NB4 (cell line): ENCODE measurements around the gene LIF.

Experiments used
- DNase-seq: peaks from one replicate; pipeline ENCODE4 v3.0.0; 2010; ENCODE audit warnings: low read depth
- H3K4me3 ChIP-seq: one replicate; pipeline ENCODE4 v1.5.1; 2011; ENCODE audit warnings: mild to moderate bottlenecking, low read depth, low read length, moderate library complexity
- CTCF ChIP-seq: IDR thresholded peaks from one replicate; pipeline ENCODE4 v1.5.1; 2012; ENCODE audit warnings: low read depth, low read length
- MAX ChIP-seq: IDR thresholded peaks from 2 replicates; pipeline ENCODE4 v1.6.1; 2011; ENCODE audit warnings: low read depth, low read length
- MYC ChIP-seq: IDR thresholded peaks from 2 replicates; pipeline ENCODE4 v1.6.1; 2011; ENCODE audit warnings: low read depth, low read length
- POLR2A ChIP-seq: IDR thresholded peaks from 2 replicates; pipeline ENCODE4 v1.6.1; 2011; ENCODE audit warnings: mild to moderate bottlenecking; ENCODE audit not compliant: insufficient read length; ENCODE audit errors: extremely low read depth

LIF gene

GRCh38 chr22:30212363-30212995, 34.1 kb downstream of the LIF start:
- no peak for TF ChIP-seq POLR2A
- TF ChIP-seq MYC, result no peak
- no peak for TF ChIP-seq MAX
- no peak for TF ChIP-seq CTCF
- no peak overlapping the region for H3K4me3 ChIP-seq
- DNase-seq, result peak; percentile 78

GRCh38 chr22:30211124-30211820, 35.3 kb downstream of the LIF start:
- no peak for DNase-seq
- TF ChIP-seq MAX (no peak), MYC (no peak), CTCF (no peak), POLR2A (no peak)
- no peak overlapping the region for H3K4me3 ChIP-seq

GRCh38 chr22:30210235-30210909, 36.2 kb downstream of the LIF start:
- TF ChIP-seq MAX, result no peak
- no peak for TF ChIP-seq CTCF
- TF ChIP-seq POLR2A, result no peak
- no peak for TF ChIP-seq MYC
- DNase-seq, result peak; percentile 34
- H3K4me3 ChIP-seq, result no peak overlapping the region

- TF ChIP-seq CTCF (no peak), MAX (no peak), POLR2A (no peak), MYC (no peak)
- H3K4me3 ChIP-seq, result no peak overlapping the region
- no peak for DNase-seq
Observed at GRCh38 chr22:30209642-30210041, 36.9 kb downstream of the LIF start.

GRCh38 chr22:30208631-30209603, 37.6 kb downstream of the LIF start:
- TF ChIP-seq POLR2A (no peak), CTCF (no peak), MYC (no peak), MAX (no peak)
- DNase-seq, result no peak
- H3K4me3 ChIP-seq, result no peak overlapping the region
